B cell (primary cell): ENCODE results near the gene BMPR1A. TPM values are rescaled to one million over a fixed set of nuclear protein-coding genes. Genes with fewer than 3 reads are reported as not detected.
"Not testable (repeated sequence)": the region's sequence is repeated elsewhere in the genome, so short reads cannot be mapped to it uniquely, and the experiment has no call there.

ENCODE experiments used
- ATAC-seq: fragments of 200-7000 bp; cut with Tn5 transposase; one replicate; pipeline ENCODE4 v1.10.0; 2021; ENCODE audit warnings: low read depth, mild to moderate bottlenecking, moderate number of reproducible peaks, moderate library complexity
- CTCF ChIA-PET: fragments of 350-600 bp; sonication (Branson Sonifier 250); formaldehyde crosslinking; loops from one replicate; lab custom pipeline; 2021; ENCODE audit warnings: antibody characterized with exemption, inconsistent platforms; lab: Charles Lee
- POLR2A ChIA-PET: fragments of 350-600 bp; sonication (Branson Sonifier 250); formaldehyde crosslinking; loops from one replicate; lab custom pipeline; 2021; ENCODE audit warnings: antibody characterized with exemption; lab: Charles Lee
- DNase-seq: peaks from one replicate; pipeline ENCODE4 v3.0.0; 2013
- H2AFZ ChIP-seq: 2 replicates; pipeline ENCODE4 v1.6.1; 2012; ENCODE audit warnings: mild to moderate bottlenecking, low read depth, low read length; ENCODE audit not compliant: insufficient read depth, poor library complexity, severe bottlenecking
- H3K27ac ChIP-seq, 2 donors: 1 replicate in 1 of 2; 2 replicates in 1 of 2; pipeline ENCODE4 v1.5.1; 2012 to 2013; ENCODE audit warnings: low read length in 2 of 2, mild to moderate bottlenecking in 2 of 2, moderate library complexity in 1 of 2
- H3K27me3 ChIP-seq, 4 experiments: fragments of 200-600 bp in 1 of 4; sonication (generic) in 1 of 4; replicated peaks in 1 of 4; 1 replicate in 2 of 4; 2 replicates in 2 of 4; pipeline versions ENCODE4 v1.6.1 to v1.7.0; 2013 to 2016; ENCODE audit warnings: low read length in 3 of 4, mild to moderate bottlenecking in 2 of 4, mixed read lengths in 1 of 4, moderate library complexity in 1 of 4; ENCODE audit not compliant: insufficient read depth in 4 of 4, control insufficient read depth in 3 of 4; ENCODE audit errors: control extremely low read depth in 1 of 4
- H3K36me3 ChIP-seq, 2 experiments: replicated peaks in 1 of 2; 1 replicate in 1 of 2; 2 replicates in 1 of 2; pipeline versions ENCODE4 v1.6.1 to v1.7.1; 2013; ENCODE audit warnings: low read length in 1 of 2; ENCODE audit not compliant: insufficient read depth in 2 of 2, control insufficient read depth in 1 of 2; ENCODE audit errors: control extremely low read depth in 1 of 2, extremely low read depth in 1 of 2
- H3K4me1 ChIP-seq, 2 donors: fragments of 200-600 bp in 1 of 2; sonication (generic) in 1 of 2; 1 replicate in 1 of 2; 2 replicates in 1 of 2; pipeline versions ENCODE4 v1.5.1 to v1.6.1; 2013 to 2017; ENCODE audit warnings: low read length in 2 of 2; ENCODE audit not compliant: control insufficient read depth in 2 of 2, insufficient read depth in 2 of 2
- H3K4me2 ChIP-seq: replicated peaks from 2 replicates; pipeline ENCODE3; 2012; ENCODE audit warnings: mild to moderate bottlenecking, low read depth, low read length; ENCODE audit not compliant: poor library complexity, severe bottlenecking
- H3K4me3 ChIP-seq, 5 experiments: fragments of 200-600 bp in 1 of 5; sonication (generic) in 1 of 5; 1 replicate in 3 of 5; 2 replicates in 2 of 5; pipeline versions ENCODE4 v1.5.1 to v1.7.0; 2011 to 2016; ENCODE audit warnings: low read length in 4 of 5, mild to moderate bottlenecking in 4 of 5, low read depth in 2 of 5, control low read depth in 1 of 5, moderate library complexity in 1 of 5; ENCODE audit not compliant: insufficient read depth in 1 of 5; ENCODE audit errors: control extremely low read depth in 1 of 5, extremely low read depth in 1 of 5
- H3K79me2 ChIP-seq: fragments of 200-600 bp; sonication (generic); one replicate; pipeline ENCODE4 v1.6.0; 2016; ENCODE audit warnings: low read length; ENCODE audit not compliant: control insufficient read depth, insufficient read depth
- H3K9ac ChIP-seq: fragments of 200-600 bp; sonication (generic); 2 replicates; pipeline ENCODE4 v1.6.1; 2017; ENCODE audit warnings: mild to moderate bottlenecking, low read length, moderate library complexity
- H3K9me3 ChIP-seq, 3 donors: one replicate each; pipeline versions ENCODE4 v1.6.1 to v1.7.1; 2013; ENCODE audit warnings: low read length in 2 of 3; ENCODE audit not compliant: control insufficient read depth in 2 of 3, insufficient read depth in 1 of 3; ENCODE audit errors: control extremely low read depth in 1 of 3
- H4K20me1 ChIP-seq: 2 replicates; pipeline ENCODE4 v1.6.0; 2012; ENCODE audit warnings: mild to moderate bottlenecking, low read length; ENCODE audit not compliant: insufficient read depth, control insufficient read depth, poor library complexity, severe bottlenecking
- H3K27ac Mint-ChIP-seq: one replicate; pipeline ENCODE4 v1.8.0; 2021; ENCODE audit warnings: mixed read lengths
- H3K27me3 Mint-ChIP-seq: one replicate; pipeline ENCODE4 v1.8.0; 2021; ENCODE audit warnings: mixed read lengths
- H3K4me1 Mint-ChIP-seq: one replicate; pipeline ENCODE4 v1.8.0; 2021; ENCODE audit warnings: mixed read lengths
- H3K4me3 Mint-ChIP-seq: one replicate; pipeline ENCODE4 v1.8.0; 2021; ENCODE audit warnings: mixed read lengths
- H3K9me3 Mint-ChIP-seq: one replicate; pipeline ENCODE4 v1.8.0; 2022; ENCODE audit warnings: mixed read lengths; ENCODE audit not compliant: insufficient read depth
- EZH2 ChIP-seq: IDR thresholded peaks from 2 replicates; pipeline ENCODE4 v1.6.1; 2012; ENCODE audit warnings: borderline replicate concordance, low read depth, mild to moderate bottlenecking, moderate library complexity, low read length; ENCODE audit not compliant: insufficient read depth, poor library complexity, severe bottlenecking
- WGBS: methylation state at CpG from one replicate; pipeline ENCODE4 v1.1.5; 2013; ENCODE audit warnings: missing lambda C conversion rate; ENCODE audit not compliant: insufficient coverage; 5-methylcytosine and 5-hydroxymethylcytosine counted together
- intact Hi-C: fragments of 100-400 bp; cut with micrococcal nuclease; formaldehyde crosslinking; loops from one replicate; pipeline ENCODE4 v1.10.0; 2022
- polyA plus RNA-seq: library from polyadenylated mRNA; depleted of rRNA; stranded (reverse); fragments of >200 nt; gene quantifications from 2 replicates; pipeline ENCODE4 v1.2.3, GENCODE V29; 2012
- total RNA-seq, 2 donors: library from RNA; stranded (reverse); fragments of 120-200 nt in 1 of 2; gene quantifications; 1 replicate in 1 of 2; 2 replicates in 1 of 2; pipeline versions ENCODE4 v1.2.3 to v1.2.4, GENCODE V29; 2013 to 2022
- TF ChIP-seq, protein P1 (sequence below): fragments of 200-600 bp; IDR thresholded peaks from one replicate; pipeline ENCODE4 v1.8.0; 2022; ENCODE audit warnings: antibody characterized with exemption, mild to moderate bottlenecking

The BMPR1A gene
- total and polyA plus RNA-seq, 2 donors (not counting 1 experiment from before 2014, with no cell fraction given): 1.9 to 15.1 TPM

DNA sequence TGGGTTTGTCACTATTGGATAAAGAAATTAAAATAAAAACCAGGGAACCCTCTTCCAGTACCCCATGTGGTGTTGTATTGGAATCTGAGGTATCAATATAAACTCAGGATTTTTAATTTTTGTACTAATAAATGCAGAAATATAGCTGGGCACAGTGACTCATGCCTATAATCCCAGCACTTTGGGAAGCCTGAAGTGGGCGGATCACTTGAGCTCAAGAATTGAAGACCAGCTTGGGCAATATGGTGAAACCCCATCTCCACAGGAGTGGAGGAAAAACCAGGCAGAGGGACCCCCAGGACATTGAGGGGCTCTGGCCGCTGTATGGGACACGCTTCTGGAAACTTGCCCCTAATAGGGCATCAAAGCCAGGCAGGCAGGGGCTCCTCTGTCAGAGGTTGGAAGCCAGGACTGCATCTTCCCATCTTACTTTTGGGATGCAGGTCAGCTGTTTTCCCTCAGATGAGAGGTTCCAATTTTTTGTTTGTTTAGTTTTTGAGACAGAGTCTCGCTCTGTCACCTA lies 222.9 kb downstream of the BMPR1A start:
- H3K4me1 Mint-ChIP-seq: no peaks in the 10 kb centered on the region
- CTCF ChIA-PET: no interaction called here
- no peak for ATAC-seq
- Histone ChIP-seq H3K79me2 (no peaks in the 10 kb centered on the region), H3K4me1 (no peaks in the 10 kb centered on the region), H3K4me3 (no peak overlapping the region), H4K20me1 (no peaks in the 10 kb centered on the region), H3K4me2 (no peak overlapping the region), H3K9ac (no peak overlapping the region), H2AFZ (no peak overlapping the region), H3K9me3 (no peaks in the 10 kb centered on the region), H3K36me3 (no peaks in the 10 kb centered on the region), H3K27ac (no peak overlapping the region), H3K27me3 (peaks cover 0 to 5% (median 0%) of the 10 kb centered on the region in 4 experiments)
- TF ChIP-seq EZH2: no peak
- 100% methylated on average over 4 of the region's 4 CpGs for WGBS
- POLR2A ChIA-PET: no interaction called here
- DNase-seq: no peak
- H3K27ac Mint-ChIP-seq: no peak overlapping the region
- no peaks in the 10 kb centered on the region for H3K9me3 Mint-ChIP-seq
- no peak overlapping the region for H3K4me3 Mint-ChIP-seq
- intact Hi-C loops: no loop called here
- peaks cover 8% of the 10 kb centered on the region for H3K27me3 Mint-ChIP-seq

DNA sequence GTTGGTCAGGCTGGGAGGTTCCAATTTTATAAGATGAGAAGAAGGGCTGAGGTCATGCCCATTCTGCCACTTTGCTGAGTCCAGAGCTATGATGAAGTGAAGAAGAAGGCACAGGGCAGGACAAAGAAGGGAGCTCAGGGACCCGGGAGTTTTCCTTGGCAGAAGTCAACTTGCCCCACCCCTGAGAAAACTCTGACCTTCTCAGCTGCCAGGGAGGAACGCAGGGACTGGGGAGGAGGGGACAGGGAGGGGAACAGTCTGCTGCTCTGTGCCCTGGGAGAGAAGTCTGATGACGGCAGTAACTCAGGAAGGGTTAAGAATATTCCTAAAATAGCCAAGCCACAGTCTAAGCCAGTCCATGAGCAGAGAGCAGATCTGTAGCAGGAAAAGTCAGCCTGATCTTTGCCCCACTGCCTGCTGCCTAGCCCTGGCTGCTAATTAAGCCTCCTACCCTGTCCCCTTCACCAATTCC lies 223.6 kb downstream of the BMPR1A start:
- no peaks in the 10 kb centered on the region for H3K36me3 ChIP-seq
- DNase-seq: no peak
- no peak overlapping the region for H3K4me2 ChIP-seq
- H3K4me3 ChIP-seq: no peak overlapping the region
- H3K27ac Mint-ChIP-seq: no peak overlapping the region
- H3K9me3 Mint-ChIP-seq: no peaks in the 10 kb centered on the region
- POLR2A ChIA-PET: no interaction called here
- no peaks in the 10 kb centered on the region for H3K9me3 ChIP-seq
- no peak overlapping the region for H2AFZ ChIP-seq
- no peak overlapping the region for H3K9ac ChIP-seq
- ATAC-seq: no peak
- no peak for TF ChIP-seq EZH2
- TF ChIP-seq, protein P1, sequence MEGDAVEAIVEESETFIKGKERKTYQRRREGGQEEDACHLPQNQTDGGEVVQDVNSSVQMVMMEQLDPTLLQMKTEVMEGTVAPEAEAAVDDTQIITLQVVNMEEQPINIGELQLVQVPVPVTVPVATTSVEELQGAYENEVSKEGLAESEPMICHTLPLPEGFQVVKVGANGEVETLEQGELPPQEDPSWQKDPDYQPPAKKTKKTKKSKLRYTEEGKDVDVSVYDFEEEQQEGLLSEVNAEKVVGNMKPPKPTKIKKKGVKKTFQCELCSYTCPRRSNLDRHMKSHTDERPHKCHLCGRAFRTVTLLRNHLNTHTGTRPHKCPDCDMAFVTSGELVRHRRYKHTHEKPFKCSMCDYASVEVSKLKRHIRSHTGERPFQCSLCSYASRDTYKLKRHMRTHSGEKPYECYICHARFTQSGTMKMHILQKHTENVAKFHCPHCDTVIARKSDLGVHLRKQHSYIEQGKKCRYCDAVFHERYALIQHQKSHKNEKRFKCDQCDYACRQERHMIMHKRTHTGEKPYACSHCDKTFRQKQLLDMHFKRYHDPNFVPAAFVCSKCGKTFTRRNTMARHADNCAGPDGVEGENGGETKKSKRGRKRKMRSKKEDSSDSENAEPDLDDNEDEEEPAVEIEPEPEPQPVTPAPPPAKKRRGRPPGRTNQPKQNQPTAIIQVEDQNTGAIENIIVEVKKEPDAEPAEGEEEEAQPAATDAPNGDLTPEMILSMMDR: no peak
- peaks cover 8% of the 10 kb centered on the region for H3K27me3 Mint-ChIP-seq
- peaks cover 0 to 5% (median 0%) of the 10 kb centered on the region in 4 experiments for H3K27me3 ChIP-seq
- intact Hi-C loops: no loop called here
- CTCF ChIA-PET: no interaction called here
- H3K4me1 ChIP-seq: no peaks in the 10 kb centered on the region
- 100% methylated on average over 1 of the region's 3 CpGs for WGBS
- no peaks in the 10 kb centered on the region for H3K4me1 Mint-ChIP-seq
- H3K79me2 ChIP-seq: no peaks in the 10 kb centered on the region
- H4K20me1 ChIP-seq: no peaks in the 10 kb centered on the region
- no peak overlapping the region for H3K4me3 Mint-ChIP-seq
- no peak overlapping the region for H3K27ac ChIP-seq

DNA sequence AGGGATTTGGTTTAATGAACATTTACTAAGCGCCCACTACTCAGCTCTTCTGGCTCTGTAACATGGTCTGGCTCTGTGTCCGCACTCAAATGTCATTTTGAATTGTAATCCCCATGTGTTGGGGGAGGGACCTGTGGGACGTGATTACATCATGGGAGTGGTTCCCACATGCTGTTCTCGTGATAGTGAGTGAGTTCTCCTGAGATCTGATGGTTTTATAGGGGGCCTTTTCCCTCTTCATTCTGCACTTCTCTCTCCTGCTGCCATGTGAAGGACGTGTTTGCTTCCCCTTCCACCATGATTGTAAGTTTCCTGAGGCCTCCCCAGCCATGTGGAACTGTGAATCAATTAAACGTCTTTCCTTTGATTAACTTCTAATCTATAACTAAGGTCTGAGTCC lies 224.6 kb downstream of the BMPR1A start:
- H3K4me1 ChIP-seq, H3K36me3 ChIP-seq, H3K9me3 ChIP-seq, H3K27ac ChIP-seq, H3K27ac Mint-ChIP-seq, H3K4me2 ChIP-seq, DNase-seq, H4K20me1 ChIP-seq, H3K27me3 ChIP-seq, H3K27me3 Mint-ChIP-seq, H2AFZ ChIP-seq, POLR2A ChIA-PET, H3K9ac ChIP-seq, ATAC-seq, intact Hi-C loops, H3K9me3 Mint-ChIP-seq, H3K4me3 ChIP-seq, H3K4me1 Mint-ChIP-seq, H3K79me2 ChIP-seq, CTCF ChIA-PET, H3K4me3 Mint-ChIP-seq: not testable (repeated sequence)
- 94% methylated on average over 2 of the region's 6 CpGs for WGBS
